Stimulated activated naive CD4-positive, alpha-beta T cell treated with Interleukin-2 at 50 U/mL for 16 hours (primary cell): ENCODE measurements around the gene LACRT.
"Not testable (repeated sequence)": the region's sequence is repeated elsewhere in the genome, so short reads cannot be mapped to it uniquely, and the experiment has no call there.

Experiments used
- DNase-seq: peaks from one replicate; lab custom pipeline; 2025; lab: John Stamatoyannopoulos, UW

LACRT gene

GRCh38 chr12:54634795-54635194, at the start of gene LACRT:
Gene LACRT, minus strand, starts transcription at chr12:54634895. Its CDS starts 54 bp downstream, at chr12:54634841.
- DNase-seq = no peak

- no peak for DNase-seq
Measured at GRCh38 chr12:54683398-54683797, 48.7 kb upstream of the LACRT start.

GRCh38 chr12:54682674-54683073, 48.0 kb upstream of the LACRT start:
- no peak for DNase-seq

- no peak for DNase-seq
Measured at GRCh38 chr12:54680374-54680773, 45.7 kb upstream of the LACRT start.

GRCh38 chr12:54678131-54678530, 43.4 kb upstream of the LACRT start:
- DNase-seq = no peak

- no peak for DNase-seq
Measured at GRCh38 chr12:54667945-54668344, 33.2 kb upstream of the LACRT start.

- DNase-seq = no peak
Measured at GRCh38 chr12:54666008-54666407, 31.3 kb upstream of the LACRT start.

- not testable (repeated sequence) for DNase-seq
Measured at GRCh38 chr12:54665022-54665635, 30.4 kb upstream of the LACRT start.

GRCh38 chr12:54663603-54664002, 28.9 kb upstream of the LACRT start:
- no peak for DNase-seq

GRCh38 chr12:54662026-54662425, 27.3 kb upstream of the LACRT start:
- DNase-seq = no peak

GRCh38 chr12:54661048-54661447, 26.4 kb upstream of the LACRT start:
- DNase-seq = no peak

- no peak for DNase-seq
Measured at GRCh38 chr12:54660320-54660962, 25.7 kb upstream of the LACRT start.

- DNase-seq = peak; percentile 7
Measured at GRCh38 chr12:54658306-54659264, 23.9 kb upstream of the LACRT start.

GRCh38 chr12:54657105-54657607, 22.5 kb upstream of the LACRT start:
- DNase-seq = no peak

- no peak for DNase-seq
Measured at GRCh38 chr12:54654926-54655325, 20.2 kb upstream of the LACRT start.

GRCh38 chr12:54653025-54653424, 18.3 kb upstream of the LACRT start:
- no peak for DNase-seq

GRCh38 chr12:54650889-54651288, 16.2 kb upstream of the LACRT start:
- no peak for DNase-seq

GRCh38 chr12:54650409-54650808, 15.7 kb upstream of the LACRT start:
- no peak for DNase-seq

GRCh38 chr12:54649825-54650224, 15.1 kb upstream of the LACRT start:
- no peak for DNase-seq

- no peak for DNase-seq
Measured at GRCh38 chr12:54648265-54648664, 13.6 kb upstream of the LACRT start, which contains the start of gene DCD. Gene DCD, minus strand, starts transcription at chr12:54648365. Its CDS starts 62 bp downstream, at chr12:54648303.

- DNase-seq = no peak
Measured at GRCh38 chr12:54641554-54641953, 6.9 kb upstream of the LACRT start.

GRCh38 chr12:54641089-54641488, 6.4 kb upstream of the LACRT start:
- no peak for DNase-seq
